BJ (cell line): ENCODE data around the gene DDR1. TPM values are rescaled to one million over a fixed set of nuclear protein-coding genes. Genes with fewer than 3 reads are reported as not detected.

Experiments used
- CTCF ChIA-PET: fragments of 350-600 bp; formaldehyde crosslinking; extraction: SDS; loops from one replicate; lab custom pipeline; 2021; ENCODE audit warnings: antibody characterized with exemption, inconsistent platforms; lab: Yijun Ruan, JAX
- POLR2A ChIA-PET: fragments of 300-600 bp; sonication (Branson Sonifier 250); formaldehyde crosslinking; extraction: SDS; loops from one replicate; lab custom pipeline; 2021; ENCODE audit warnings: antibody characterized with exemption; lab: Charles Lee
- DNase-seq: peaks from one replicate; pipeline ENCODE4 v3.0.0-alpha.2; 2011; ENCODE audit warnings: low read depth
- H3K27me3 ChIP-seq: 2 replicates; pipeline ENCODE4 v1.6.0; 2011; ENCODE audit warnings: low read length; ENCODE audit not compliant: control insufficient read depth, insufficient read depth
- H3K36me3 ChIP-seq: 2 replicates; pipeline ENCODE4 v1.5.1; 2011; ENCODE audit warnings: low read length; ENCODE audit not compliant: control insufficient read depth, insufficient read depth
- H3K4me3 ChIP-seq: 2 replicates; pipeline ENCODE4 v1.5.1; 2011; ENCODE audit warnings: low read depth, mild to moderate bottlenecking, control low read depth, low read length
- polyA plus RNA-seq: library from polyadenylated mRNA; depleted of rRNA; stranded (reverse); fragments of >200 nt; gene quantifications from 2 replicates; pipeline ENCODE4 v1.2.3, GENCODE V29; 2011
- TF ChIP-seq, protein P1 (sequence below): IDR thresholded peaks from 2 replicates; pipeline ENCODE4 v1.5.1; 2011; ENCODE audit warnings: low read depth, mild to moderate bottlenecking, control low read depth, inconsistent platforms, low read length, moderate library complexity; ENCODE audit not compliant: insufficient read depth

DDR1 gene
- polyA plus RNA-seq, 1 experiment, result 17.0 TPM

GRCh38 chr6:30912746-30913520 lies 28.6 kb downstream of the DDR1 start:
- no peak for DNase-seq
- H3K27me3 ChIP-seq, result no peaks in the 10 kb centered on the region
- H3K4me3 ChIP-seq, result no peak overlapping the region
- CTCF ChIA-PET, result interaction anchor here (0.8 to 12.2 kb wide), 17 partner anchors 7 to 240 kb away, joined by 3 to 194 read pairs (median 22); partner anchors contain the start of genes DDR1, DHX16 and SFTA2
- POLR2A ChIA-PET, result interaction anchor here (0.6 to 1.5 kb wide), 3 partner anchors 92 to 180 kb away, joined by 3 to 15 read pairs (median 4); no protein-coding TSS in a partner anchor
- H3K36me3 ChIP-seq, result peaks cover 24% of the 10 kb centered on the region
- TF ChIP-seq, protein P1, sequence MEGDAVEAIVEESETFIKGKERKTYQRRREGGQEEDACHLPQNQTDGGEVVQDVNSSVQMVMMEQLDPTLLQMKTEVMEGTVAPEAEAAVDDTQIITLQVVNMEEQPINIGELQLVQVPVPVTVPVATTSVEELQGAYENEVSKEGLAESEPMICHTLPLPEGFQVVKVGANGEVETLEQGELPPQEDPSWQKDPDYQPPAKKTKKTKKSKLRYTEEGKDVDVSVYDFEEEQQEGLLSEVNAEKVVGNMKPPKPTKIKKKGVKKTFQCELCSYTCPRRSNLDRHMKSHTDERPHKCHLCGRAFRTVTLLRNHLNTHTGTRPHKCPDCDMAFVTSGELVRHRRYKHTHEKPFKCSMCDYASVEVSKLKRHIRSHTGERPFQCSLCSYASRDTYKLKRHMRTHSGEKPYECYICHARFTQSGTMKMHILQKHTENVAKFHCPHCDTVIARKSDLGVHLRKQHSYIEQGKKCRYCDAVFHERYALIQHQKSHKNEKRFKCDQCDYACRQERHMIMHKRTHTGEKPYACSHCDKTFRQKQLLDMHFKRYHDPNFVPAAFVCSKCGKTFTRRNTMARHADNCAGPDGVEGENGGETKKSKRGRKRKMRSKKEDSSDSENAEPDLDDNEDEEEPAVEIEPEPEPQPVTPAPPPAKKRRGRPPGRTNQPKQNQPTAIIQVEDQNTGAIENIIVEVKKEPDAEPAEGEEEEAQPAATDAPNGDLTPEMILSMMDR, result no peak

DNA sequence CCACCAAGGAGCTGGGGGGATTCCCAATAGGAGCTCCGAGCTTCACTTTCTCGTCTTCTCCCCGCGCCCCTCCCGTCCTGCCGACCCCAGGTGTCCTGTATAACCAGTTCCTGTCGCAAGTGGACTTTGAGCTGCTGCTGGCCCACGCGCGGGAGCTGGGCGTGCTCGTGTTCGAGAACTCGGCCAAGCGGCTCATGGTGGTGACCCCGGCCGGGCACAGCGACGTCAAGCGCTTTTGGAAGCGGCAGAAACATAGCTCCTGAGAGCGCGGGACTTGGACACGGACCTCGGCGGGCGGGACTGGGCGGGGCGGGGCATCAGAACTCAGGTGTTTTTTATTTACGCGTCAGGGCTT lies 29.4 kb downstream of the DDR1 start:
- DNase-seq, result no peak
- TF ChIP-seq, protein P1, result no peak
- H3K27me3 ChIP-seq, result no peaks in the 10 kb centered on the region
- POLR2A ChIA-PET, result interaction anchor here (0.6 to 1.5 kb wide), 3 partner anchors 93 to 179 kb away, joined by 3 to 15 read pairs (median 4); no protein-coding TSS in a partner anchor
- CTCF ChIA-PET, result interaction anchor here (0.6 to 12.2 kb wide), 24 partner anchors 8 to 241 kb away, joined by 3 to 194 read pairs (median 10); partner anchors contain the start of genes DDR1, DHX16 and SFTA2
- H3K4me3 ChIP-seq, result peak overlapping the region; percentile 37
- H3K36me3 ChIP-seq, result peaks cover 24% of the 10 kb centered on the region

DNA sequence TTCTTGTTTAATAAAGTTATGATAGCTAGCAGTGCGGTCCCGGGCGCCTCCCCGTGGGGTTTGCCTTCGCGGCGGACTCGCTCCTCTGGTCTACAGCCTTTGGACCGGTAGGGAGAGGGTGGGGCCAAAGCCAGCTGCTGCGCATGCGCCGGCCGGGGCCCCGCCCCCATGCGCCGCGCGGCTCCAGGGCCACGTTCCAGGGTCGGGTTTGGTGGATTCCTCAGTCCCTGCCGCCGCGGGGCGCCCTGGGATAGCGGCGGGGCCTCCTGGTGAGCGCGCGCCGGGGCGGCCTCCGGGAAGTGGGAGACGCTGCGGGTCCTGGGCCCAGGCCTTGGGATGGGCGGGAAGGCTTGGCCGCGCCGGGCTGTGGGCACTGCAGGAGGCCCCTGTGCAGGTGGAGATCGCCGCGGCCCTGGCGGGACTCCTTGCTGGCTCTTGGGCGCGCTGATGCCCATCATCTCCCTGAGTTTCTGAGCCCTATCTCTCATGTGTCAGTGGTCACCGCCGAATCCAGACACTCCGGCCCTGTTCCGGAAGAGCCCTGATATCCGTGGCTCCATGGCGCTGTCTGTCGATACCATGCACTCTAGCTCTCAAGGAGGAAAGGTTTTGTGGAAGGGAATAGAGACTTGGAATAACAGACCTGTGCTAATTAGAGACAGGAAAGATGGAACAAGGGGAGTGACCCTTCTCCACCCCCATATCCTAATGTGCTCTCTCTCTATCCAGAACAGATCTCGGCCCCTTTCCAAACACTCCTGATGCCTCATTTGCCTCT lies 29.9 kb downstream of the DDR1 start, which contains the start of gene VARS2:
VARS2 (plus strand) TSS at position 163 of the 778 bp plus-strand sequence; CDS start at position 762, 599 bp downstream.
- TF ChIP-seq, protein P1, result peak; percentile 49
- DNase-seq, result peak; percentile 64
- ChIA-PET CTCF (interaction anchor here (0.6 to 12.2 kb wide), 34 partner anchors 8 to 242 kb away, joined by 3 to 194 read pairs (median 6); partner anchors contain the start of genes CDSN, DDR1, DHX16 and MUCL3), POLR2A (interaction anchor here (0.6 to 1.5 kb wide), 2 partner anchors 157 to 178 kb away, joined by 4 to 15 read pairs; no protein-coding TSS in a partner anchor)
- H3K36me3 ChIP-seq, result peaks cover 24% of the 10 kb centered on the region
- H3K27me3 ChIP-seq, result no peaks in the 10 kb centered on the region
- H3K4me3 ChIP-seq, result peak within 1 kb of the TSS; percentile 37

GRCh38 chr6:30914854-30915590 lies 30.7 kb downstream of the DDR1 start:
- no peak for DNase-seq
- ChIA-PET POLR2A (interaction anchor here (1.5 kb wide), 1 partner anchor 156 kb away, joined by 4 read pairs; no protein-coding TSS in a partner anchor), CTCF (interaction anchor here (0.8 to 12.2 kb wide), 40 partner anchors 9 to 278 kb away, joined by 3 to 194 read pairs (median 6); partner anchors contain the start of genes CDSN, DDR1, DHX16 and MUCL3)
- Histone ChIP-seq H3K36me3 (peaks cover 24% of the 10 kb centered on the region), H3K27me3 (no peaks in the 10 kb centered on the region), H3K4me3 (peak overlapping the region; percentile 37)
- TF ChIP-seq, protein P1, result no peak
